GM12864 (cell line): ENCODE measurements around the gene MRPL48.

Experiments
- DNase-seq: peaks from one replicate; pipeline ENCODE4 v3.0.0-alpha.2; 2011; ENCODE audit warnings: low read depth
- H3K4me3 ChIP-seq: 2 replicates; pipeline ENCODE4 v1.5.1; 2011; ENCODE audit warnings: mild to moderate bottlenecking, low read depth, low read length, control low read depth
- TF ChIP-seq, protein P1 (sequence below): IDR thresholded peaks from 2 replicates; pipeline ENCODE4 v1.5.1; 2011; ENCODE audit warnings: low read depth, mild to moderate bottlenecking, moderate library complexity, low read length, control low read depth, inconsistent platforms; ENCODE audit errors: missing control alignments

MRPL48 gene

GRCh38 chr11:73862986-73863385 is 75.3 kb downstream of the MRPL48 start:
- DNase-seq, result no peak
- TF ChIP-seq, protein P1, sequence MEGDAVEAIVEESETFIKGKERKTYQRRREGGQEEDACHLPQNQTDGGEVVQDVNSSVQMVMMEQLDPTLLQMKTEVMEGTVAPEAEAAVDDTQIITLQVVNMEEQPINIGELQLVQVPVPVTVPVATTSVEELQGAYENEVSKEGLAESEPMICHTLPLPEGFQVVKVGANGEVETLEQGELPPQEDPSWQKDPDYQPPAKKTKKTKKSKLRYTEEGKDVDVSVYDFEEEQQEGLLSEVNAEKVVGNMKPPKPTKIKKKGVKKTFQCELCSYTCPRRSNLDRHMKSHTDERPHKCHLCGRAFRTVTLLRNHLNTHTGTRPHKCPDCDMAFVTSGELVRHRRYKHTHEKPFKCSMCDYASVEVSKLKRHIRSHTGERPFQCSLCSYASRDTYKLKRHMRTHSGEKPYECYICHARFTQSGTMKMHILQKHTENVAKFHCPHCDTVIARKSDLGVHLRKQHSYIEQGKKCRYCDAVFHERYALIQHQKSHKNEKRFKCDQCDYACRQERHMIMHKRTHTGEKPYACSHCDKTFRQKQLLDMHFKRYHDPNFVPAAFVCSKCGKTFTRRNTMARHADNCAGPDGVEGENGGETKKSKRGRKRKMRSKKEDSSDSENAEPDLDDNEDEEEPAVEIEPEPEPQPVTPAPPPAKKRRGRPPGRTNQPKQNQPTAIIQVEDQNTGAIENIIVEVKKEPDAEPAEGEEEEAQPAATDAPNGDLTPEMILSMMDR, result no peak
- H3K4me3 ChIP-seq, result no peak overlapping the region

GRCh38 chr11:73866095-73866579 is 78.5 kb downstream of the MRPL48 start:
- no peak overlapping the region for H3K4me3 ChIP-seq
- TF ChIP-seq, protein P1, result no peak
- no peak for DNase-seq

DNA sequence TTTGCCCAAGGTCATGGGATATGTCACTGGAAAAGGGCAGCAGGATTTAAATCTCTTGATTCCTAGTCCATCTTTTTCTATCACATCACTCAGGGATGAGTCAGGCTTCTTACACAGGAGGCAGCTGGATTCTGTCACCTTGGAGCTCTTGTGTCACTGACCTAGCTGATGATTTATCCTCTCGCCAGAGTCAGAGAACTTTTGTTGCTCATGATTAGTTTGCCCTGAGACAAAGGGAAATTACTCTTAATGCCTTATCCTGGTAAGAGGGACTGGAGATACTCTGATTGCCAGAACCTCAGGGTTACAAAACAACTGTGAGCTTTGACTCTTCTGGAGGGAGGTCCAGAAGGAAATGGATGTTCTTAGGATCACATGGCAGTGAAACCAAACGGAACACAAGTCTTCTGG is 78.9 kb downstream of the MRPL48 start:
- TF ChIP-seq, protein P1, result no peak
- H3K4me3 ChIP-seq, result no peak overlapping the region
- no peak for DNase-seq

DNA sequence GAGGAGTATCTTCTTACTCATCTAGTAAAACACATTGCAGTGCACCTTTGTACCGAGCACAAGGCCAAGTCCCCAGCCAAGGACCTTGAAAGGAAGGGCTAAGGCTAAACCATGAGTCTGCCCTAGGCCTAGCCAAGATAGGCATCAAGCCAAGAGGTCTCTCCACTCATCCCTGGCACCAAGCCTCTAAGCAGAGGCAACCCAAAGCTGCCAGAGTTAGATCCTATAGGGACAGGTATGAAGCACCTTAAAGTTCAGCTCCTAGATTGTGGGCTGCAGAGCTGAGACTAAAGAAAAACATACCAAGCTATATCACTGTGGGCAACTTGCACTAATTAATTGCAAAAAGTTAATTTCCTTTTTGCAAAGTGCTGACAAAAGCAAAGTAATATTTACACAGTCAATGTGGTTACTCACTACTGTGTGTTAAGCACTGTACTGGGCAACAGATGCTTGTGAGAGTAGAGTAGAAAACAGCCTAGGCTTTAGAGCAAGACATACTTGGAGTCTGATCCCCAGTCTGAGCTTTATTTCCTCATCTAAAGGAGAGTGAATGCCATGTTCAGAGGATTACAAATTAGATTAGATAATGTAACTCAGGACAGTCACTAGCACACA is 81.8 kb downstream of the MRPL48 start:
- TF ChIP-seq, protein P1, result no peak
- H3K4me3 ChIP-seq, result no peak overlapping the region
- no peak for DNase-seq

GRCh38 chr11:73870261-73870660 is 82.6 kb downstream of the MRPL48 start:
- no peak overlapping the region for H3K4me3 ChIP-seq
- TF ChIP-seq, protein P1, result no peak
- DNase-seq, result no peak

DNA sequence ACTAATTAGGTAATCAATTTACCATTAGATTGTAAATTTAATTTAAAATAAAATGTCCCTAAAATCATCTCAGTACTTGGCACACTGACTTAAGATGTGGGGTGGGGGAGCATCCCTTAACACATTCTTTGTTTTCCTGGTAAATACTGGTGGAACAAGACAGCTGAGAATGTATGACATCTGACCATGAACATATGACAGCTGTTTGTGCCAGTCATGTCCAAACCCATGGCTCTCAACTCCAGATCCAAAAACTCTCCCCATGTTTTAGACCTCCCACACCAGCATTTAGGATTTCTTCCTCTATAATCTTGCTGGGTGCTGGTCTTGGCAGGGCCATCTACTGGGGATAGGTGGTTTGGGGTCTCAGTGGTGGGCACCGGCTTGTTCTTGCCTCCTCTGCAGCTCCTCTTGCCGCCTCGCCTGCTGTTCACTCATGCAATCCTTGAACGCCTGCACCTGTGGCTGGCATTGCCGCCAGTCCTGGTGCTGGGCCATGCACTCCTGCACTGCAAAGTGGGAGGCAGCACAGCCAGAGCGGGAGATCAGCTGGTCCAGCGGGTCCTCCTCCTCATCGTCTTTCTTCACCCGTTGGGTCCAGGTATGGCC is 85.2 kb downstream of the MRPL48 start:
- no peak overlapping the region for H3K4me3 ChIP-seq
- no peak for DNase-seq
- TF ChIP-seq, protein P1, result no peak

DNA sequence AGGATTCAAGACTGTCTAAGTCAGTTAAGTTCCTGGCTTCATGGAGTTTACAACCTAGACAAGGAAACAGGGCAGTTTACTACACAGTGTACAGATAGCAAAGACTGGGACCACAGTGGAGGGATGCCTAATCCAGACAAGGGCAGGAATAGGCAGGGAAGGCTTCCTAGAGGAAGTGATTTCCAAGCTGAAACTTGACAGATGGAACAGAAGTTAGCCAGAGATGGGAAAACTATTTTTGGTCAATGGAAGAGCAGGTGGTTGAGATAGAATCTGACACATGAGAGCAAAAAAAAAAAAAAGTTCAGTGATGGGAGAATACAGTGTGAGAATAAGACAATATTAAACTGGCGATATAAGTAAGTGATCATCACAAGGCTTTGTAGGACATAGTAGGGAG is 87.7 kb downstream of the MRPL48 start:
- TF ChIP-seq, protein P1, result no peak
- DNase-seq, result no peak
- H3K4me3 ChIP-seq, result peak overlapping the region; percentile 97
